ENCODE data around the gene NFAM1. TPM values are rescaled to one million over a fixed set of nuclear protein-coding genes. Genes with fewer than 3 reads are reported as not detected.

NFAM1 gene
- total and polyA plus RNA-seq, 2 experiments from 2014 or later, result 0.11 to 0.49 TPM

DNA sequence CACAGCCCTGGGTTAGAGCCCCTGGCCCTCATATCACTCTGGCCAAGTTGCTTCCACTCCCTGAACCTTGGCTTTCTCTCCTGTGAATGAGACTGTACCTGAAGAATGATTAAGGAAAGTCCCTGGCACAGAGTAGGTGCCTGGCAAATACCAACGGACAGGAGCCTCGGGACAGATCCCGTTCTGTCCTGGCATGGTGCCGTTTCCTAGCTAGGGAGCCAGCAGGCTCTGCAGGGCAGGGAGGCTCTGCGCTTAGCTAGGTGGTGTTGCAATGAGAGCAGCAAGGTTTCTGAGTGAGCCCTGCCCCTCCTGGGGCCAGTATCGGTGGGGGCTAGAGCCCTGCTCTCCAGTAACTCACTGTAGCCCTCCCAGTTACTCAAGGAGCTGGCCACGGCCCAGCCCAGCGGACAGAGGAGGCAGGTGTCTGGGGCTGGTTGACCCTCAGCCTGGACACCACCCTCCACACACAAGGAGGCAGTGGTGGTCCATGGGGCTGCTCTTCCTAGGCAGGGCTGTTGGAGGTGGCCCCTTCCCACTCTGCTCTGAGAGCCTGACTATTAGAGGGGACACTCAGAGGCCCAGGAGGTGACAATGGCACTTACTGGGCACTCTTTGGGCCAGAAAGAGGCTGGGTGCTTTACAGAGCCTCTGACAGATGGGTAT, 74.4 kb downstream of the NFAM1 start:
- no peak overlapping the region for H3K4me3 ChIP-seq
- no peaks in the 10 kb centered on the region for H3K36me3 ChIP-seq (ENCODE audit: insufficient read depth)
- Mint-ChIP-seq H3K4me1 (peaks cover 25% of the 10 kb centered on the region), H3K27me3 (ENCODE audit: insufficient read depth, low read depth, poor library complexity) (peaks cover 19% of the 10 kb centered on the region), H3K36me3 (ENCODE audit: low read depth) (peaks cover 3% of the 10 kb centered on the region; the same call in 1 of the 3 replicates), H3K27ac (no peak overlapping the region), H3K9me3 (no peaks in the 10 kb centered on the region), H3K4me3 (no peak overlapping the region)
- no peaks in the 10 kb centered on the region for H3K27me3 ChIP-seq (ENCODE audit: insufficient read depth)
- no peaks in the 10 kb centered on the region for H3K9me2 ChIP-seq (ENCODE audit: insufficient read depth)
- H4K20me1 ChIP-seq (replicated peaks; ENCODE audit: insufficient read depth), result no peaks in the 10 kb centered on the region
- no peaks in the 10 kb centered on the region for H3K79me2 ChIP-seq (replicated peaks; ENCODE audit: insufficient read depth)
- DNase-seq (ENCODE audit: low spot score) (no peak), ATAC-seq (peak; percentile 16)
- H3K4me1 ChIP-seq (ENCODE audit: insufficient read depth), result peaks cover 7% of the 10 kb centered on the region
- no peak for TF ChIP-seq EZH2 (IDR thresholded peaks at IDR 0.05; ENCODE audit: low read depth, unreplicated experiment)
- TF ChIP-seq, protein P1, sequence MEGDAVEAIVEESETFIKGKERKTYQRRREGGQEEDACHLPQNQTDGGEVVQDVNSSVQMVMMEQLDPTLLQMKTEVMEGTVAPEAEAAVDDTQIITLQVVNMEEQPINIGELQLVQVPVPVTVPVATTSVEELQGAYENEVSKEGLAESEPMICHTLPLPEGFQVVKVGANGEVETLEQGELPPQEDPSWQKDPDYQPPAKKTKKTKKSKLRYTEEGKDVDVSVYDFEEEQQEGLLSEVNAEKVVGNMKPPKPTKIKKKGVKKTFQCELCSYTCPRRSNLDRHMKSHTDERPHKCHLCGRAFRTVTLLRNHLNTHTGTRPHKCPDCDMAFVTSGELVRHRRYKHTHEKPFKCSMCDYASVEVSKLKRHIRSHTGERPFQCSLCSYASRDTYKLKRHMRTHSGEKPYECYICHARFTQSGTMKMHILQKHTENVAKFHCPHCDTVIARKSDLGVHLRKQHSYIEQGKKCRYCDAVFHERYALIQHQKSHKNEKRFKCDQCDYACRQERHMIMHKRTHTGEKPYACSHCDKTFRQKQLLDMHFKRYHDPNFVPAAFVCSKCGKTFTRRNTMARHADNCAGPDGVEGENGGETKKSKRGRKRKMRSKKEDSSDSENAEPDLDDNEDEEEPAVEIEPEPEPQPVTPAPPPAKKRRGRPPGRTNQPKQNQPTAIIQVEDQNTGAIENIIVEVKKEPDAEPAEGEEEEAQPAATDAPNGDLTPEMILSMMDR (conservative IDR thresholded peaks at IDR 0.05; ENCODE audit: low read depth in 2 of 2), result peak in 1 of 2 experiments; percentile 64; a peak in 3 of 4 replicates
- H3K27ac ChIP-seq (ENCODE audit: low read depth), result no peak overlapping the region
- H2AFZ ChIP-seq, result no peak overlapping the region
- H3K4me2 ChIP-seq, result no peak overlapping the region
- H3F3A ChIP-seq (replicated peaks; ENCODE audit: low read depth), result no peaks in the 10 kb centered on the region; the same call in 1 of the 2 replicates

DNA sequence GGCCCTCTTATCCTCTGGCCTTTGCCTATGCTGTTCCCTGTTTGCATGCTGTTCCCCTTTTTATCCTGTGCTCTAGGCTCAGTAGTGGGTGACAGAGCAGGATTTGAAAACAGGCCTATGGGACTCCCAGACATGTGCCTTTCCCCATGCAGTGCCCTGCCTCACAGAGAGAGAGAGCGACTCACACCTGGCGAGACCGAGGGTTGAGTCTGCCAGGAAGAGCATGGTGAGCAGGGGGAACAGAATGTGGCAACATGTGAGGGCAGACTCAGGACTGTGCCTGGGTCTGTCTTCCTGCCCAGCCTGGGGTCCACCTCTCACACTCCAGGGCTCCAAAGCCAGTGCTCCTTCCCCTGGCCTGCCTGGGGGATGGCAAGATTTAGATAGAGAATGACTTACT, 75.0 kb downstream of the NFAM1 start:
- H3K9me2 ChIP-seq (ENCODE audit: insufficient read depth), result no peaks in the 10 kb centered on the region
- no peaks in the 10 kb centered on the region for H3K36me3 ChIP-seq (ENCODE audit: insufficient read depth)
- H3K36me3 Mint-ChIP-seq (ENCODE audit: low read depth), result peaks cover 3% of the 10 kb centered on the region; the same call in 1 of the 3 replicates
- no peaks in the 10 kb centered on the region for H3K27me3 ChIP-seq (ENCODE audit: insufficient read depth)
- H3K4me1 ChIP-seq (ENCODE audit: insufficient read depth), result peaks cover 7% of the 10 kb centered on the region
- peaks cover 19% of the 10 kb centered on the region for H3K27me3 Mint-ChIP-seq (ENCODE audit: insufficient read depth, low read depth, poor library complexity)
- H3K4me3 Mint-ChIP-seq, result no peak overlapping the region
- DNase-seq (ENCODE audit: low spot score) (no peak), ATAC-seq (no peak)
- no peaks in the 10 kb centered on the region for H3K79me2 ChIP-seq (replicated peaks; ENCODE audit: insufficient read depth)
- H3K4me1 Mint-ChIP-seq, result peaks cover 22% of the 10 kb centered on the region
- H4K20me1 ChIP-seq (replicated peaks; ENCODE audit: insufficient read depth), result no peaks in the 10 kb centered on the region
- no peak overlapping the region for H3K27ac ChIP-seq (ENCODE audit: low read depth)
- no peaks in the 10 kb centered on the region; the same call in 1 of the 2 replicates for H3F3A ChIP-seq (replicated peaks; ENCODE audit: low read depth)
- H3K4me2 ChIP-seq, result no peak overlapping the region
- H2AFZ ChIP-seq, result no peak overlapping the region
- no peaks in the 10 kb centered on the region for H3K9me3 Mint-ChIP-seq
- H3K27ac Mint-ChIP-seq, result no peak overlapping the region
- H3K4me3 ChIP-seq, result no peak overlapping the region
- TF ChIP-seq, protein P2, sequence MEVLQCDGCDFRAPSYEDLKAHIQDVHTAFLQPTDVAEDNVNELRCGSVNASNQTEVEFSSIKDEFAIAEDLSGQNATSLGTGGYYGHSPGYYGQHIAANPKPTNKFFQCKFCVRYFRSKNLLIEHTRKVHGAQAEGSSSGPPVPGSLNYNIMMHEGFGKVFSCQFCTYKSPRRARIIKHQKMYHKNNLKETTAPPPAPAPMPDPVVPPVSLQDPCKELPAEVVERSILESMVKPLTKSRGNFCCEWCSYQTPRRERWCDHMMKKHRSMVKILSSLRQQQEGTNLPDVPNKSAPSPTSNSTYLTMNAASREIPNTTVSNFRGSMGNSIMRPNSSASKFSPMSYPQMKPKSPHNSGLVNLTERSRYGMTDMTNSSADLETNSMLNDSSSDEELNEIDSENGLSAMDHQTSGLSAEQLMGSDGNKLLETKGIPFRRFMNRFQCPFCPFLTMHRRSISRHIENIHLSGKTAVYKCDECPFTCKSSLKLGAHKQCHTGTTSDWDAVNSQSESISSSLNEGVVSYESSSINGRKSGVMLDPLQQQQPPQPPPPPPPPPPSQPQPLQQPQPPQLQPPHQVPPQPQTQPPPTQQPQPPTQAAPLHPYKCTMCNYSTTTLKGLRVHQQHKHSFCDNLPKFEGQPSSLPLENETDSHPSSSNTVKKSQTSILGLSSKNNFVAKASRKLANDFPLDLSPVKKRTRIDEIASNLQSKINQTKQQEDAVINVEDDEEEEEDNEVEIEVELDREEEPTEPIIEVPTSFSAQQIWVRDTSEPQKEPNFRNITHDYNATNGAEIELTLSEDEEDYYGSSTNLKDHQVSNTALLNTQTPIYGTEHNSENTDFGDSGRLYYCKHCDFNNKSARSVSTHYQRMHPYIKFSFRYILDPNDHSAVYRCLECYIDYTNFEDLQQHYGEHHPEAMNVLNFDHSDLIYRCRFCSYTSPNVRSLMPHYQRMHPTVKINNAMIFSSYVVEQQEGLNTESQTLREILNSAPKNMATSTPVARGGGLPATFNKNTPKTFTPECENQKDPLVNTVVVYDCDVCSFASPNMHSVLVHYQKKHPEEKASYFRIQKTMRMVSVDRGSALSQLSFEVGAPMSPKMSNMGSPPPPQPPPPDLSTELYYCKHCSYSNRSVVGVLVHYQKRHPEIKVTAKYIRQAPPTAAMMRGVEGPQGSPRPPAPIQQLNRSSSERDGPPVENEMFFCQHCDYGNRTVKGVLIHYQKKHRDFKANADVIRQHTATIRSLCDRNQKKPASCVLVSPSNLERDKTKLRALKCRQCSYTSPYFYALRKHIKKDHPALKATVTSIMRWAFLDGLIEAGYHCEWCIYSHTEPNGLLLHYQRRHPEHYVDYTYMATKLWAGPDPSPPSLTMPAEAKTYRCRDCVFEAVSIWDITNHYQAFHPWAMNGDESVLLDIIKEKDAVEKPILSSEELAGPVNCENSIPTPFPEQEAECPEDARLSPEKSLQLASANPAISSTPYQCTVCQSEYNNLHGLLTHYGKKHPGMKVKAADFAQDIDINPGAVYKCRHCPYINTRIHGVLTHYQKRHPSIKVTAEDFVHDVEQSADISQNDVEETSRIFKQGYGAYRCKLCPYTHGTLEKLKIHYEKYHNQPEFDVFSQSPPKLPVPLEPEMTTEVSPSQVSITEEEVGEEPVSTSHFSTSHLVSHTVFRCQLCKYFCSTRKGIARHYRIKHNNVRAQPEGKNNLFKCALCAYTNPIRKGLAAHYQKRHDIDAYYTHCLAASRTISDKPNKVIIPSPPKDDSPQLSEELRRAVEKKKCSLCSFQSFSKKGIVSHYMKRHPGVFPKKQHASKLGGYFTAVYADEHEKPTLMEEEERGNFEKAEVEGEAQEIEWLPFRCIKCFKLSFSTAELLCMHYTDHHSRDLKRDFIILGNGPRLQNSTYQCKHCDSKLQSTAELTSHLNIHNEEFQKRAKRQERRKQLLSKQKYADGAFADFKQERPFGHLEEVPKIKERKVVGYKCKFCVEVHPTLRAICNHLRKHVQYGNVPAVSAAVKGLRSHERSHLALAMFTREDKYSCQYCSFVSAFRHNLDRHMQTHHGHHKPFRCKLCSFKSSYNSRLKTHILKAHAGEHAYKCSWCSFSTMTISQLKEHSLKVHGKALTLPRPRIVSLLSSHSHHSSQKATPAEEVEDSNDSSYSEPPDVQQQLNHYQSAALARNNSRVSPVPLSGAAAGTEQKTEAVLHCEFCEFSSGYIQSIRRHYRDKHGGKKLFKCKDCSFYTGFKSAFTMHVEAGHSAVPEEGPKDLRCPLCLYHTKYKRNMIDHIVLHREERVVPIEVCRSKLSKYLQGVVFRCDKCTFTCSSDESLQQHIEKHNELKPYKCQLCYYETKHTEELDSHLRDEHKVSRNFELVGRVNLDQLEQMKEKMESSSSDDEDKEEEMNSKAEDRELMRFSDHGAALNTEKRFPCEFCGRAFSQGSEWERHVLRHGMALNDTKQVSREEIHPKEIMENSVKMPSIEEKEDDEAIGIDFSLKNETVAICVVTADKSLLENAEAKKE (CRISPR knock-in tag; IDR thresholded peaks at IDR 0.05), result no peak
- TF ChIP-seq POLR2AphosphoS5 (IDR thresholded peaks at IDR 0.05; ENCODE audit: low read depth), result no peak
- no peak for TF ChIP-seq CREB1 (CRISPR knock-in tag; IDR thresholded peaks at IDR 0.05; ENCODE audit: low read depth)
- TF ChIP-seq ZNF331 (CRISPR knock-in tag; IDR thresholded peaks at IDR 0.05; ENCODE audit: low read depth), result no peak
- no peak for TF ChIP-seq ZNF114 (CRISPR knock-in tag; IDR thresholded peaks at IDR 0.05)
- no peak for TF ChIP-seq EZH2 (IDR thresholded peaks at IDR 0.05; ENCODE audit: low read depth, unreplicated experiment)
- TF ChIP-seq, protein P3, sequence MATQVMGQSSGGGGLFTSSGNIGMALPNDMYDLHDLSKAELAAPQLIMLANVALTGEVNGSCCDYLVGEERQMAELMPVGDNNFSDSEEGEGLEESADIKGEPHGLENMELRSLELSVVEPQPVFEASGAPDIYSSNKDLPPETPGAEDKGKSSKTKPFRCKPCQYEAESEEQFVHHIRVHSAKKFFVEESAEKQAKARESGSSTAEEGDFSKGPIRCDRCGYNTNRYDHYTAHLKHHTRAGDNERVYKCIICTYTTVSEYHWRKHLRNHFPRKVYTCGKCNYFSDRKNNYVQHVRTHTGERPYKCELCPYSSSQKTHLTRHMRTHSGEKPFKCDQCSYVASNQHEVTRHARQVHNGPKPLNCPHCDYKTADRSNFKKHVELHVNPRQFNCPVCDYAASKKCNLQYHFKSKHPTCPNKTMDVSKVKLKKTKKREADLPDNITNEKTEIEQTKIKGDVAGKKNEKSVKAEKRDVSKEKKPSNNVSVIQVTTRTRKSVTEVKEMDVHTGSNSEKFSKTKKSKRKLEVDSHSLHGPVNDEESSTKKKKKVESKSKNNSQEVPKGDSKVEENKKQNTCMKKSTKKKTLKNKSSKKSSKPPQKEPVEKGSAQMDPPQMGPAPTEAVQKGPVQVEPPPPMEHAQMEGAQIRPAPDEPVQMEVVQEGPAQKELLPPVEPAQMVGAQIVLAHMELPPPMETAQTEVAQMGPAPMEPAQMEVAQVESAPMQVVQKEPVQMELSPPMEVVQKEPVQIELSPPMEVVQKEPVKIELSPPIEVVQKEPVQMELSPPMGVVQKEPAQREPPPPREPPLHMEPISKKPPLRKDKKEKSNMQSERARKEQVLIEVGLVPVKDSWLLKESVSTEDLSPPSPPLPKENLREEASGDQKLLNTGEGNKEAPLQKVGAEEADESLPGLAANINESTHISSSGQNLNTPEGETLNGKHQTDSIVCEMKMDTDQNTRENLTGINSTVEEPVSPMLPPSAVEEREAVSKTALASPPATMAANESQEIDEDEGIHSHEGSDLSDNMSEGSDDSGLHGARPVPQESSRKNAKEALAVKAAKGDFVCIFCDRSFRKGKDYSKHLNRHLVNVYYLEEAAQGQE (IDR thresholded peaks at IDR 0.05; ENCODE audit: unreplicated experiment), result no peak

Measured in GM23338 (cell line).